T-helper 2 cell treated with Interferon-gamma antibody and Interleukin-4, amounts not matched to agents 5 μg/mL and 100 μg/mL, for 36 hours (primary cell): Measurements from ENCODE around the gene UTS2.

ENCODE experiments used
- DNase-seq: peaks from one replicate; pipeline ENCODE4 v3.0.0; 2021; ENCODE audit warnings: low spot score
- H3K27ac Mint-ChIP-seq: one replicate; pipeline ENCODE4 v1.8.0; 2021; ENCODE audit warnings: mild to moderate bottlenecking, mixed read lengths
- H3K27me3 Mint-ChIP-seq: one replicate; pipeline ENCODE4 v1.8.0; 2021; ENCODE audit warnings: low read depth, mixed read lengths
- H3K36me3 Mint-ChIP-seq: one replicate; pipeline ENCODE4 v1.8.0; 2021; ENCODE audit warnings: low read depth, mixed read lengths
- H3K4me1 Mint-ChIP-seq: one replicate; pipeline ENCODE4 v1.8.0; 2021; ENCODE audit warnings: low read depth, mixed read lengths
- H3K4me3 Mint-ChIP-seq: one replicate; pipeline ENCODE4 v1.8.0; 2022; ENCODE audit warnings: mild to moderate bottlenecking, moderate library complexity, mixed read lengths
- H3K9me3 Mint-ChIP-seq: one replicate; pipeline ENCODE4 v1.8.0; 2021; ENCODE audit warnings: mixed read lengths

The UTS2 gene

DNA sequence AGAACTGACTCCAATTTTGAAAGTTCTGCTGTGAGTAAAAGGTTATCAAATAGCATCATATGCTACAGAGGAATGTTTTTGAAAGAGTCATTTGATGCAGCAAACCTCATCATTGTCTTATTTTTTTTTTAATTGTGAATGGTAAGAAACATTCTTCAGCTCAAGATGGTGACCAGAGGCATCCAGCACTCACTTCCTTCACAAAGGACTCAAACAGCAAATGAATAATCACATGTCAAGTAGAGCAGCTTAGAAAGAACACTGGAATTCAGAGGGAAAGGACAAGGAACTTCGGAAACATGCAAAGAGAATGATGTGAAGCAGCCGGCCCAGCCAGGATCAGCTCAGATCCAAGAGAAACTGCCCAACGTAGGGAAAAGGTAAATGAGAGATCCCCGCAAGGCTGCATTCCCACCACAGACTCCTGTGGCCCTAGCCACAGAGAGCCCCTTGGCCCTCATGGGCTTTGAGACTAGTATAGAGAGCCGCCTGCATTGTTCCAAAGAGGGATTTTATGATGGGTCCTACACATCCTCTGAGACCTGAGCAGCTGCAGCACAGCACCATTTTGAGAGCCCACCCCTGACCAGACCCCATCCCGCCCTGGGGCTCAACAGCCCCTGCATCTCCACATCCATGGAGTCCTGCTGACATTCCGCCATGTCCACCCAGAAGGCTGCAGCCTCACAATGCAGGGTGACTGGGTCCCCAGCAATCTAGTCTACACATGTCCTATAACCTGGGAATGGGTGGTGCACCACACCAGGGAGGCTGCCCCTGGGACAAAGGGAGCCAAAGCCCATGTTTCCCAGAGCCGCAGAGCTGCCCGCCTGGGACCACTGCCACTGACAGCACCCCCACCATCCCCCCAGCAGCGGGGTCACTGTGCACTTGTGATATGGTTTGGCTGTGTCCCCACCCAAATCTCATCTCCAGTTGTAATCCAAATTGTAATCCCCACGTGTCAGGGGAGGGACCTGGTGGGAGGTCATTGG is 21.2 kb upstream of the UTS2 start:
- no peak for DNase-seq
- H3K36me3 Mint-ChIP-seq: no peaks in the 10 kb centered on the region
- H3K4me3 Mint-ChIP-seq: no peak overlapping the region
- H3K9me3 Mint-ChIP-seq: peaks cover 11% of the 10 kb centered on the region
- H3K27ac Mint-ChIP-seq: no peak overlapping the region
- peaks cover 3% of the 10 kb centered on the region for H3K4me1 Mint-ChIP-seq
- peaks cover 4% of the 10 kb centered on the region for H3K27me3 Mint-ChIP-seq

DNA sequence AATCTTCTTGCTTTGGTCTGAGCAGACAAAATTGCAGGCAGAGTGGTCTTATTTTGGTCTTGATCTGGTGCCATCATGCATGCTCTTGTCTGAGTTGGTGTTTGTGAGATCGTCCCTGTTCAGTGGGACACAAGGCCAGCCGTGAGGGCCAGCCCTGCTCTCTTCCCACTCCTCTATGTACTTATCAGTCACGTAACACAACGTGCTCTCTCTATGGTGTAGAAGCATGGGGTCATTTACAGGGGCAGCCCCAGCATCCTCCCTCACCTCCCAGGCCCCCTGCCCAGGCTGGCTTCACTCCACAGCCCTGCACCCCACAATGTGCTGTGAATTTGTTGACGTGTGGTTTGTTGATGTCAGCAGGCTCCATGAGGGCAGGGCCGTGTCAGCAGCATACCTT is 18.3 kb upstream of the UTS2 start:
- H3K27ac Mint-ChIP-seq: no peak overlapping the region

DNA sequence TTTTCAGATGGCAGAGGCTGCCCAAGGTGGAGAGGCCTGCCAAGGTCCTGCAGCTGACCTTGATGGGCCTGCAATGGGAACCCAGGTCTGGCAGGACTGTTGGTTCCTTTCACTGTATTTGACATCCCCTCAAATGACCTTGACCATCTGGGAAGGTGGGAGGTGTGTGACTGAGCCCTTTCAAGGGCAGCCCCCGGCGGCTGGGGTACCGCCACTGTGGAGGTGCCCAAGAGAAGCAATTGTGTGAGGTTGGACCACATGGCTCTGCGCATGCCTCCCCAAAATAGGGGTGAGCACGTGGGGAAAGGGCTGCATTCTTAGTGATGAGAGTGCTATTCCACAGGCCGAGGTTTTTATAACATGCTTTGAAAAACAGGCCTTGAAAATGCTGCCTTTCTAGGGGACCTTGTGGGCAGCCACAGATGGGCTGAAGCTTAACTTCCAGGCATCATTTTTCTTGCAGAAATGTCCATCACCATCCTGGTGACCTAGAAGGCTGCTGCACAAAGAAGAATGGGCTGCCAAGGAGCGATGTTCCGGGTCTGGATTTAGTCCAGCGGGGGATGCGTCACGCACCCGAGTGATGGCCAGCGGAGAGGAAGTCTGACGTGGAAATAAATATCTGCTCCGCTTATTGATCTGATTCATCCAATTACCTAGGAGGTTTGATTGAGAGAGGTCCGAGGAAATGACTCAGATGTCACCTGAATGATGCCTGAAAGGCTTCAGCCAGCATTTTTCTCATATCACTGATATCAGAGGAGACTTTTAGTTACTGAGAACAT is 16.5 kb upstream of the UTS2 start:
- Mint-ChIP-seq H3K4me3 (no peak overlapping the region), H3K9me3 (no peaks in the 10 kb centered on the region), H3K36me3 (no peaks in the 10 kb centered on the region), H3K27ac (no peak overlapping the region), H3K27me3 (no peaks in the 10 kb centered on the region), H3K4me1 (no peaks in the 10 kb centered on the region)
- no peak for DNase-seq

More for the DNA sequence above, 18.3 kb upstream of the UTS2 start:
- Mint-ChIP-seq H3K4me1 (no peaks in the 10 kb centered on the region), H3K4me3 (no peak overlapping the region), H3K9me3 (no peaks in the 10 kb centered on the region), H3K36me3 (no peaks in the 10 kb centered on the region), H3K27me3 (no peaks in the 10 kb centered on the region)
- no peak for DNase-seq

DNA sequence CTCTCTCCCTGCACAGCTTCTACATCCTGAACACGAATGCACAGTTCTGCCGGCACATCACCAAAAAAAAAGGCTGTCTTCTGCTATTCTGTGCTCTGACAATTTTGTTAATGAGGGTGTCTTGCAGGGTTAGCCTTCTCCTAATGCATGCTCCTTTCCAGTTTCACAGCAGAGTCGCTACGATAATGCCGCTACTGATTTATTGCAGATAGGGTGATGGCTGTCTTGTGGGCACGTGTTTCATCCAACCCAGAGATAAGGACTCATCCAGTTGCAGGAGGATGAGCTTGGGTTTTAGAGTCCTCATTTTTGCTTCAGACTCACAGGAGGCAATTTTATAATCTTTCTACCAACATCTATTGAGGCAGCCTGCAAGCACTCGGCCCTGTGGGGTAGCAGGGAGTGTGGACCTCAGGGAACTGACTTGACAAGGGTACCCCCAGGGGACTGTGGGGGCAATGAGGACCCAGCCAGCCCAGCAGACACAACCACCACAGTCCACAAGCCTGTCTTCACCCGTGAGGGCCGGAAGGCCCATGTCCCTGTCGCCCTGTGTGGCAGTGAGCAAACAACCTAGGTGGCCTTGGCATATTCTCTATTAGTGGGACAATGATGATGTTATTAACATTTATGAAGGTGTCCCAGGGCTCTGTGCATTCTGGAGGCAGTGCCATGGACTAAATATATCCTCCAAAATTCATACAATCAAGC is 15.4 kb upstream of the UTS2 start:
- Mint-ChIP-seq H3K9me3 (no peaks in the 10 kb centered on the region), H3K4me1 (no peaks in the 10 kb centered on the region), H3K27me3 (no peaks in the 10 kb centered on the region), H3K4me3 (no peak overlapping the region), H3K27ac (no peak overlapping the region), H3K36me3 (no peaks in the 10 kb centered on the region)
- no peak for DNase-seq

DNA sequence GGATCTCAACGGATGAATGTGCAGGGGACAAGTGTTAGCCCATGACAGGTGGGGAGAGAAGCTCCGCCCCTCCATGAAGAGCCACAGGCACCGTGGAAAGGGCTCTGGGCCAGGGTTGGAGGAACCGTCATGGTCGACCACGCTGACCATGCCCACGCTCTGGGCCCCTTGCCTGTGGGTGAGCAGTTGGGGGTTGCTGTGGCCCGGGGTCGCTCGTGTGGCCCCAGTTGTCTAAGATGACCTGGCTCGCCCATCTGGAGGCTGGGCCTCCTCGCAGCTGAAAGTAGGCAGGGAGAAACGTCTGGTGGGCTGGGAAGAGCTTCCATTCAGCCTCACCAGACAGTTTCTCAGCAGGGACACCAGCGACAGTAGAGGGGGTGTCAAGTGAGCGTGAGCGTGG is 13.1 kb upstream of the UTS2 start:
- Mint-ChIP-seq H3K27me3 (no peaks in the 10 kb centered on the region), H3K4me1 (no peaks in the 10 kb centered on the region), H3K36me3 (no peaks in the 10 kb centered on the region), H3K9me3 (no peaks in the 10 kb centered on the region), H3K4me3 (no peak overlapping the region), H3K27ac (no peak overlapping the region)
- no peak for DNase-seq

DNA sequence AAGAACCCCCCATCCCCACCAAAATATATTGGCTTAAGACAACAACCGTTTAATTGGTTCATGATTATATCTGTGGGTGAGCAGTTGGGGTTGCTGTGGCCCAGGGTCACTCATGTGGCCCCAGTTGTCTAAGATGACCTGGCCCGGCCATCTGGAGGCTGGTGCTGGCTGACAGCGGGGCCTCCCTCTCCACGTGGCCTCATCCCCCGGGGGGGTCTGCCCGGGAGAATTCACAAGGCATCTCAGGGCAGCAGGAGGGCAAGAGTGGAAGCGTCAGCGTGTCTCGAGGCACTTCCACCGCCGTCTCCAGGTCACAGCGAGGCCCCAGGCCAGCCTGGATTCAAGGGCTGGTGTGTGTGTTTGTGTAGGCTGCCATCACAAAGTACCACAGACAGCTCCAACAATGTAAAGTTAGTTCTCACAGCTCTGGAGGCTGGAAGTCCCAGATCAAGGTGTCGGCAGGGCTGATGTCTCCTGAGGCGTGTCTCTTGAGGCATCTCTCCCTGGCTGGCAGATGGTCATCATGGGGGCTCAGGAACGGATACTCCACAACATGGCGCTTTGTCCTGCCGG is 11.0 kb upstream of the UTS2 start:
- H3K27me3 Mint-ChIP-seq: no peaks in the 10 kb centered on the region
- no peaks in the 10 kb centered on the region for H3K4me1 Mint-ChIP-seq
- H3K36me3 Mint-ChIP-seq: no peaks in the 10 kb centered on the region
- no peak overlapping the region for H3K4me3 Mint-ChIP-seq
- H3K27ac Mint-ChIP-seq: no peak overlapping the region
- H3K9me3 Mint-ChIP-seq: no peaks in the 10 kb centered on the region
- no peak for DNase-seq

DNA sequence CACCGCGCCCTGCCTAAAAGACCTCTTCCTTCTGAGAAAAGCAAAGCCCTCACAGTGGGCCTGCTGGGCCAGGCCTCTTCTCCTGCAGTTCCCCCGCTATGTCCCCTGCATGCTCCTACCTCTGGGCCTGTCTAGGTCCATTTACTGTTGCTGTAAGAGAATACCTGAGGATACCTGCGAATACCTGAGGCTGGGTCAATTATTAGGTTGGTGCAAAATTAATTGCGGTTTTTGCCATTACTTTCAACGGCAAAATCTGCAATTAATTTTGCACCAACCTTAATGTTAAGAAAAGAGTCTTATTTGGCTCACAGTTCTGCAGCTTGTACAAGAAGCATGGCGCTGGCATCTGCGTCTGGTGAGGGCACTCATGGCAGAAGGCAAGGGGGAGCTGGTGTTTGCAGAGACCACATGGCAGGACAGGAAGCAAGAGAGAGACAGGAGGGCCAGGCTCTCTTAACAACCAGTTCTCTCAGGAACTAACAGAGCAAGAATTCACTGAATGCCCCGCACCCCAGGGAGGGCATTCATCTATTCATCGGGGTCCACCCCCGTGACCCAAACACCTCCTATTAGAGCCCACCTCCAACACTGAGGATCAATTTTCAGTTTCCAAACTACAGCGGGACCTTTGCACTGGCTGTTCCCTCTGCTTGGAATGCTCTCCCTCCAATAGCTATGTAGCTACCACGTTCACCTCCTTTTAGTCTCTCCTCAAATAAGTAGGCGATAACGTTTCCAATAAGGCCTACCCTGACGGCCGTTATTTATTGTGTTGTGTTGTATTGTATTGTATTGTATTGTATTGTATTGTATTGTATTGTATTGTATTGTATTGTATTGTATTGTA is 9.6 kb upstream of the UTS2 start:
- no peak overlapping the region for H3K4me3 Mint-ChIP-seq
- DNase-seq: no peak
- no peak overlapping the region for H3K27ac Mint-ChIP-seq
- H3K36me3 Mint-ChIP-seq: no peaks in the 10 kb centered on the region
- no peaks in the 10 kb centered on the region for H3K4me1 Mint-ChIP-seq
- no peaks in the 10 kb centered on the region for H3K9me3 Mint-ChIP-seq
- H3K27me3 Mint-ChIP-seq: no peaks in the 10 kb centered on the region

DNA sequence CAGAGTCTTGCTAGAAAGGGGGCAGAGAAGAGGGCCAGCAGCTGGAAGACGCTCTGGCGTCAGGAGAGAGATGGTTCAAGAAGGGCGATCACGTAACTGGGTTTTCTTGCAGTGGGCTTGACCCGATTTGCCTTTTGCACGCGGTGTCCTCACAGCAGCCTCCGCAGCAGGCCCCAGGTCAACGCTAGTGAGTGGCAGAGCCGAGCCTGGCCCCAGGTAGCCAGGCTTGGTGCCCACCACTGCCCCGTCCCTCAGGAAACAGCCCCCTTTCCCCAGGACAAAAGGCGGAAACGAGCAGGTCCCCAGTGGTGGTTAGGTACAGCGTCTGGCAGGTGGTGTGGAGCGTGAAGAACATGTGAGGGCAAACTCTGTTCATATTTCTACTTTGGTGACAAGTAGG is 8.6 kb upstream of the UTS2 start:
- Mint-ChIP-seq H3K9me3 (no peaks in the 10 kb centered on the region), H3K36me3 (no peaks in the 10 kb centered on the region), H3K4me3 (no peak overlapping the region), H3K27me3 (no peaks in the 10 kb centered on the region), H3K27ac (no peak overlapping the region), H3K4me1 (no peaks in the 10 kb centered on the region)
- DNase-seq: no peak

DNA sequence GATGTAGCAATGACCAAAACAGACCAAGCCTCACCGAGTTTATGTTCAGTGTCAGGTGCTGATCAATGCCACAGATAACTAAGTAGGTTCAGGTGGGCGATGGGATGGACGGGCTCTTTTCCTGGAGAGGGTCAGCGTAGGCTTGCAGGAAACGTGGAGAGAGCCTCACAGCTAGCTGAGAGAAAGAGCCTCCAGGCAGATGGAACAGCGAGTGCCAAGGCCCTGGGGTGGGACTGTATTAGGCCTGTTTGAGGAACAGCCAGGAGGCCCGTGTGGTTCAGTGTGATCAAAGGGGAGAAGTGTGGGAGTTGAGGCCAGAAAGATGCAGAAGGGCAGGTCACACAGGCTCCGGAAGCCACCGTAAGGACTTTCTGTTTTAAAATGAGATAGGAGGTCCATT is 7.3 kb upstream of the UTS2 start:
- peaks cover 2% of the 10 kb centered on the region for H3K4me1 Mint-ChIP-seq
- H3K27ac Mint-ChIP-seq: no peak overlapping the region
- H3K27me3 Mint-ChIP-seq: peaks cover 2% of the 10 kb centered on the region
- DNase-seq: no peak
- H3K4me3 Mint-ChIP-seq: no peak overlapping the region
- no peaks in the 10 kb centered on the region for H3K9me3 Mint-ChIP-seq
- H3K36me3 Mint-ChIP-seq: no peaks in the 10 kb centered on the region

DNA sequence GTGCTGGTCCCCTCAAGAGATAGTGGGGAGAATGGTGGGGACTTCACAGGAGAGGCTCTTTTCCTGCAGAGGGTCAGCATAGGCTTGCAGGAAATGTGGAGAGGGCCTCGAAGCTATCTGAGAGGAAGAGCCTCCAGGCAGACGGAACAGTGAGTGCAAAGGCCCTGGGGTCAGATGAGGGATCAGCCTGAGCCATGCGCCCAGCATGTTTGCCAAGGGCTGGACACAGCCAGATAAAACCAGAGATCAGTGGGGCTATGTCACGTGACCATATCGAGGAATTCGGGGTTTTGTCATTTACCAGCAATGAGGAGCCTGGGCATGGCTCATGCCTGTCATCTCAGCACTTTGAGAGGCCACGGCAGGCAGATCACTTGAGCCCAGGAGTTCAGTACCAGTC is 6.5 kb upstream of the UTS2 start:
- Mint-ChIP-seq H3K27ac (no peak overlapping the region), H3K4me1 (peaks cover 2% of the 10 kb centered on the region), H3K4me3 (no peak overlapping the region), H3K36me3 (no peaks in the 10 kb centered on the region), H3K27me3 (peaks cover 3% of the 10 kb centered on the region), H3K9me3 (no peaks in the 10 kb centered on the region)
- DNase-seq: no peak

DNA sequence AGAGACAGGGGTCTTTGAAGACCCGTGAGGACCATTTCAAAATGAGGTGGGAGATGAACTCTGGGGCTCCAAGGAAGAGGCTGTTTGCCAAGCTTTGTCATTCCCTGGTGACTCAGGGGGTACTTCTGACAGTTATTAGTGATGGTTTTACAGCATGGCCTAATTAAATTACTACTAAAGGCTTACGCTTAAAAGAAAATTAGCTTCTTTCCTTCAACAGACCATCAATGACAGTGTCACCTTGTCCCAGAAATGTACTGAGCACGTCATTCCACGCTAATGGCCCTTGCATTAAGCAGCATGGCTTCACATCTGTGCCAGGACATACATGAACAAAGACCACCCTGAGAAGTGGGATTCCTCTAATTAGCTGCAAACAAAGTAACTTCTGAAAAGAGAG is 5.1 kb upstream of the UTS2 start:
- Mint-ChIP-seq H3K4me1 (peaks cover 2% of the 10 kb centered on the region), H3K27me3 (peaks cover 5% of the 10 kb centered on the region), H3K36me3 (no peaks in the 10 kb centered on the region), H3K4me3 (no peak overlapping the region), H3K27ac (no peak overlapping the region), H3K9me3 (no peaks in the 10 kb centered on the region)
- no peak for DNase-seq

DNA sequence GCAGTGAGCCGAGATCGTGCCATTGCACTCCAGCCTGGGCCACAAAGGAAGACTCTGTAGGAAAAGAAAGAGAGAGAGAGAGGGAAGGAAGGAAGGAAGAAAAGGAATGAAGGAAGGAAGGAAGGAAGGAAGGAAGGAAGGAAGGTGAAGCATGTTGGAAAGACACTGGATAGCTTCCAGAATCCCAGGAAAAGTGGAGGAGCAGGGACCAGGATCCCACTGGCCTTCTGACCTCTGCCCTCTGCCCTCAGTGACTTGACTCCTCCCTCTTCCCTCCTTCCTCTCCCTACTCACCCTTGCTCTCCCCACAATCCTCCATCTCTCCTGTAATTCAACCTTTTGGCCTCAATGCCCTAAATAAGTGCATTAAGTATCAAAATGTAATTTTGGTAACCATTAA is 4.1 kb upstream of the UTS2 start:
- Mint-ChIP-seq H3K4me1 (peaks cover 2% of the 10 kb centered on the region), H3K27ac (no peak overlapping the region), H3K27me3 (peaks cover 9% of the 10 kb centered on the region)

DNA sequence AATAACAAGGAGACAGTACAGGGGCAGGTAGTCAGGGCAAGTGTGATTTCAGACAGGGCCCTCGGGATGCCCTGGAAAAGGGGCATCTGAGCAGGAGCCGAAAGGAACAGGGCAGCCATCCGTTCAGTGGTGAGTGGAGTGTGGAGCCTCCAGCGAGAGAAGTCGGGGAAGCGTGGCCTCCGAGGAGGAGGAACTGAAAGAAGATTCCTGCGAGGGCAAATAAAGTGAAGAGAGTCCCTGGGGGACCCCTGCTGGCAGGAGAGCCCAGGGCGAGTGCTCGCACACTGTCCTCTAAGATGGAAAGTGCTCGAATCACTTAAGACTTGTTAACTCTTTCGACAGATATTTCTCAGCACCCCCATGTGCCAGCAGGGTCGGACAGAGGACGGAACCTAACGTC is 3.5 kb upstream of the UTS2 start:
- peaks cover 9% of the 10 kb centered on the region for H3K27me3 Mint-ChIP-seq
- no peak overlapping the region for H3K4me3 Mint-ChIP-seq
- no peaks in the 10 kb centered on the region for H3K36me3 Mint-ChIP-seq
- no peak for DNase-seq
- H3K9me3 Mint-ChIP-seq: no peaks in the 10 kb centered on the region
- no peak overlapping the region for H3K27ac Mint-ChIP-seq
- H3K4me1 Mint-ChIP-seq: peaks cover 2% of the 10 kb centered on the region

More for the DNA sequence above, 4.1 kb upstream of the UTS2 start:
- Mint-ChIP-seq H3K4me3 (no peak overlapping the region), H3K9me3 (no peaks in the 10 kb centered on the region), H3K36me3 (no peaks in the 10 kb centered on the region)
- DNase-seq: no peak
